Activated CD4-positive, alpha-beta T cell treated with anti-CD3 and anti-CD28 coated beads, Interleukin-2, amount 10 ng/mL, durations not matched to agents 7 days and 5 days (primary cell): Measurements from ENCODE around the gene FLCN. TPM values are rescaled to one million over a fixed set of nuclear protein-coding genes. Genes with fewer than 3 reads are reported as not detected.
A peak's percentile ranks its signal among the peaks of the same experiment; 100 is the strongest.
"Not testable (repeated sequence)": the region's sequence is repeated elsewhere in the genome, so short reads cannot be mapped to it uniquely, and the experiment has no call there.

Experiments
- CTCF ChIA-PET: fragments of 350-600 bp; sonication (Branson Sonifier 250); formaldehyde crosslinking; loops from one replicate; lab custom pipeline; 2021; ENCODE audit warnings: antibody characterized with exemption; lab: Charles Lee
- POLR2A ChIA-PET: fragments of 350-600 bp; sonication (Branson Sonifier 250); formaldehyde crosslinking; loops from one replicate; lab custom pipeline; 2021; ENCODE audit warnings: antibody characterized with exemption; lab: Charles Lee
- DNase-seq: peaks from one replicate; pipeline ENCODE4 v3.0.0-alpha.2; 2020
- H3K27ac Mint-ChIP-seq: one replicate; pipeline ENCODE4 v1.8.0; 2021; ENCODE audit warnings: mild to moderate bottlenecking, moderate library complexity, mixed read lengths
- H3K27me3 Mint-ChIP-seq: one replicate; pipeline ENCODE4 v1.8.0; 2021; ENCODE audit warnings: mixed read lengths
- H3K36me3 Mint-ChIP-seq: one replicate; pipeline ENCODE4 v1.8.0; 2021; ENCODE audit warnings: low read depth, mixed read lengths
- H3K4me1 Mint-ChIP-seq: one replicate; pipeline ENCODE4 v1.8.0; 2021; ENCODE audit warnings: mixed read lengths
- H3K4me3 Mint-ChIP-seq: one replicate; pipeline ENCODE4 v1.8.0; 2021; ENCODE audit warnings: mild to moderate bottlenecking, moderate library complexity, mixed read lengths
- H3K9me3 Mint-ChIP-seq: one replicate; pipeline ENCODE4 v1.8.0; 2021; ENCODE audit warnings: mixed read lengths
- total RNA-seq, 2 experiments: library from RNA; stranded (reverse); gene quantifications; one replicate each; pipeline ENCODE4 v1.2.3, GENCODE V29; 2021

Gene FLCN
- total RNA-seq, 2 experiments from 2014 or later: 39.4 to 48.0 TPM

- peaks cover 2% of the 10 kb centered on the region for H3K9me3 Mint-ChIP-seq
- H3K4me3 Mint-ChIP-seq: peak overlapping the region; percentile 91
- CTCF ChIA-PET: no interaction called here
- H3K27me3 Mint-ChIP-seq: no peaks in the 10 kb centered on the region
- H3K36me3 Mint-ChIP-seq: peaks cover 37% of the 10 kb centered on the region
- DNase-seq: no peak
- H3K27ac Mint-ChIP-seq: peak overlapping the region; percentile 97
- POLR2A ChIA-PET: interaction anchor here (0.7 kb wide), 1 partner anchor 22 kb away, joined by 3 read pairs; no protein-coding TSS in a partner anchor
- peaks cover 30% of the 10 kb centered on the region for H3K4me1 Mint-ChIP-seq
Measured at GRCh38 chr17:17204041-17204591, 32.9 kb downstream of the FLCN start.

- peaks cover 33% of the 10 kb centered on the region for H3K4me1 Mint-ChIP-seq
Measured at GRCh38 chr17:17203173-17203730, 33.7 kb downstream of the FLCN start.

GRCh38 chr17:17201907-17202306 lies 35.1 kb downstream of the FLCN start:
- Mint-ChIP-seq H3K27ac (no peak overlapping the region), H3K4me1 (peaks cover 37% of the 10 kb centered on the region), H3K36me3 (peaks cover 41% of the 10 kb centered on the region), H3K27me3 (no peaks in the 10 kb centered on the region), H3K4me3 (no peak overlapping the region), H3K9me3 (peaks cover 2% of the 10 kb centered on the region)
- CTCF ChIA-PET: interaction anchor here (0.6 to 2.5 kb wide), 3 partner anchors 13 to 53 kb away, joined by 3 to 7 read pairs (median 4); no protein-coding TSS in a partner anchor
- POLR2A ChIA-PET: no interaction called here
- no peak for DNase-seq

More at GRCh38 chr17:17203173-17203730, 33.7 kb downstream of the FLCN start:
- Mint-ChIP-seq H3K36me3 (peaks cover 41% of the 10 kb centered on the region), H3K27me3 (no peaks in the 10 kb centered on the region), H3K9me3 (peaks cover 2% of the 10 kb centered on the region), H3K27ac (peak overlapping the region; percentile 36), H3K4me3 (peak overlapping the region; percentile 15)
- DNase-seq: no peak
- ChIA-PET CTCF (no interaction called here), POLR2A (no interaction called here)

- Mint-ChIP-seq H3K4me3 (no peak overlapping the region), H3K4me1 (peaks cover 35% of the 10 kb centered on the region), H3K36me3 (peaks cover 41% of the 10 kb centered on the region), H3K27me3 (no peaks in the 10 kb centered on the region), H3K9me3 (peaks cover under 1% of the 10 kb centered on the region), H3K27ac (no peak overlapping the region)
- no peak for DNase-seq
- POLR2A ChIA-PET: no interaction called here
- CTCF ChIA-PET: interaction anchor here (0.6 to 2.5 kb wide), 4 partner anchors 12 to 78 kb away, joined by 3 to 7 read pairs (median 3); no protein-coding TSS in a partner anchor
Measured at GRCh38 chr17:17201271-17201670, 35.7 kb downstream of the FLCN start.

- H3K27me3 Mint-ChIP-seq: no peaks in the 10 kb centered on the region
- ChIA-PET CTCF (interaction anchor here (0.8 to 2.5 kb wide), 4 partner anchors 12 to 108 kb away, joined by 3 to 7 read pairs (median 3); no protein-coding TSS in a partner anchor), POLR2A (no interaction called here)
- H3K36me3 Mint-ChIP-seq: peaks cover 41% of the 10 kb centered on the region
- H3K9me3 Mint-ChIP-seq: no peaks in the 10 kb centered on the region
- peaks cover 35% of the 10 kb centered on the region for H3K4me1 Mint-ChIP-seq
- no peak overlapping the region for H3K4me3 Mint-ChIP-seq
- no peak overlapping the region for H3K27ac Mint-ChIP-seq
- DNase-seq: no peak
Measured at GRCh38 chr17:17200831-17201230, 36.1 kb downstream of the FLCN start.

GRCh38 chr17:17200311-17200710 lies 36.7 kb downstream of the FLCN start:
- POLR2A ChIA-PET: interaction anchor here (0.5 kb wide), 1 partner anchor 26 kb away, joined by 3 read pairs; no protein-coding TSS in a partner anchor
- H3K4me3 Mint-ChIP-seq: no peak overlapping the region
- CTCF ChIA-PET: interaction anchor here (0.8 to 2.5 kb wide), 5 partner anchors 11 to 108 kb away, joined by 3 to 7 read pairs (median 3); no protein-coding TSS in a partner anchor
- H3K4me1 Mint-ChIP-seq: peaks cover 31% of the 10 kb centered on the region
- no peak for DNase-seq
- no peaks in the 10 kb centered on the region for H3K9me3 Mint-ChIP-seq
- H3K27ac Mint-ChIP-seq: peak overlapping the region; percentile 62
- peaks cover 41% of the 10 kb centered on the region for H3K36me3 Mint-ChIP-seq
- H3K27me3 Mint-ChIP-seq: no peaks in the 10 kb centered on the region

GRCh38 chr17:17198281-17198680 lies 38.7 kb downstream of the FLCN start:
- ChIA-PET CTCF (interaction anchor here (0.7 to 1.4 kb wide), 3 partner anchors 12 to 71 kb away, joined by 3 to 4 read pairs (median 3); no protein-coding TSS in a partner anchor), POLR2A (no interaction called here)
- DNase-seq: no peak
- H3K27ac Mint-ChIP-seq: no peak overlapping the region
- no peaks in the 10 kb centered on the region for H3K9me3 Mint-ChIP-seq
- H3K4me3 Mint-ChIP-seq: no peak overlapping the region
- H3K27me3 Mint-ChIP-seq: no peaks in the 10 kb centered on the region
- peaks cover 28% of the 10 kb centered on the region for H3K36me3 Mint-ChIP-seq
- peaks cover 14% of the 10 kb centered on the region for H3K4me1 Mint-ChIP-seq

- no peak overlapping the region for H3K27ac Mint-ChIP-seq
- H3K36me3 Mint-ChIP-seq: peaks cover 15% of the 10 kb centered on the region
- no peaks in the 10 kb centered on the region for H3K9me3 Mint-ChIP-seq
- H3K4me3 Mint-ChIP-seq: no peak overlapping the region
- H3K27me3 Mint-ChIP-seq: no peaks in the 10 kb centered on the region
- ChIA-PET CTCF (interaction anchor here (1.2 to 2.0 kb wide), 3 partner anchors 9 to 17 kb away, joined by 4 to 5 read pairs (median 4); partner anchors contain the start of gene PLD6), POLR2A (interaction anchor here (0.6 to 0.7 kb wide), 2 partner anchors 77 to 194 kb away, joined by 5 to 7 read pairs; no protein-coding TSS in a partner anchor)
- peaks cover 17% of the 10 kb centered on the region for H3K4me1 Mint-ChIP-seq
- no peak for DNase-seq
Measured at GRCh38 chr17:17196776-17197175, 40.2 kb downstream of the FLCN start.

- CTCF ChIA-PET: interaction anchor here (0.7 kb wide), 1 partner anchor 58 kb away, joined by 3 read pairs; no protein-coding TSS in a partner anchor
- POLR2A ChIA-PET, H3K9me3 Mint-ChIP-seq, DNase-seq, H3K4me3 Mint-ChIP-seq, H3K27me3 Mint-ChIP-seq: not testable (repeated sequence)
- Mint-ChIP-seq H3K4me1 (peaks cover 23% of the 10 kb centered on the region), H3K27ac (peak overlapping the region; percentile 1), H3K36me3 (peaks cover 18% of the 10 kb centered on the region)
Measured at GRCh38 chr17:17195466-17195865, 41.5 kb downstream of the FLCN start.

GRCh38 chr17:17191961-17192381 lies 45.0 kb downstream of the FLCN start:
- H3K4me3 Mint-ChIP-seq: no peak overlapping the region
- H3K27me3 Mint-ChIP-seq: no peaks in the 10 kb centered on the region
- peaks cover 20% of the 10 kb centered on the region for H3K4me1 Mint-ChIP-seq
- no peak for DNase-seq
- H3K27ac Mint-ChIP-seq: no peak overlapping the region
- CTCF ChIA-PET: interaction anchor here (1.5 to 2.1 kb wide), 2 partner anchors 15 to 28 kb away, joined by 5 read pairs; no protein-coding TSS in a partner anchor
- peaks cover 16% of the 10 kb centered on the region for H3K36me3 Mint-ChIP-seq
- H3K9me3 Mint-ChIP-seq: no peaks in the 10 kb centered on the region
- POLR2A ChIA-PET: interaction anchor here (0.6 kb wide), 1 partner anchor 104 kb away, joined by 5 read pairs; no protein-coding TSS in a partner anchor

- POLR2A ChIA-PET: no interaction called here
- peaks cover 22% of the 10 kb centered on the region for H3K36me3 Mint-ChIP-seq
- H3K9me3 Mint-ChIP-seq: no peaks in the 10 kb centered on the region
- peaks cover 23% of the 10 kb centered on the region for H3K4me1 Mint-ChIP-seq
- no peaks in the 10 kb centered on the region for H3K27me3 Mint-ChIP-seq
- H3K4me3 Mint-ChIP-seq: no peak overlapping the region
- peak overlapping the region; percentile 19 for H3K27ac Mint-ChIP-seq
- no peak for DNase-seq
- CTCF ChIA-PET: interaction anchor here (0.5 to 2.1 kb wide), 3 partner anchors 15 to 46 kb away, joined by 3 to 5 read pairs (median 5); partner anchors contain the start of gene FLCN
Measured at GRCh38 chr17:17191346-17191792, 45.6 kb downstream of the FLCN start.

- peaks cover 33% of the 10 kb centered on the region for H3K36me3 Mint-ChIP-seq
- POLR2A ChIA-PET: no interaction called here
- H3K4me3 Mint-ChIP-seq: no peak overlapping the region
- DNase-seq: no peak
- no peaks in the 10 kb centered on the region for H3K9me3 Mint-ChIP-seq
- CTCF ChIA-PET: interaction anchor here (0.9 to 2.1 kb wide), 5 partner anchors 9 to 48 kb away, joined by 3 to 7 read pairs (median 4); no protein-coding TSS in a partner anchor
- H3K27ac Mint-ChIP-seq: peak overlapping the region; percentile 31
- H3K27me3 Mint-ChIP-seq: no peaks in the 10 kb centered on the region
- H3K4me1 Mint-ChIP-seq: peaks cover 35% of the 10 kb centered on the region
Measured at GRCh38 chr17:17190188-17190587, 46.8 kb downstream of the FLCN start.
